Measurements from ENCODE around the gene IRF6.

IRF6 gene

GRCh38 chr1:209758400-209758799 is 47.5 kb downstream of the IRF6 start:
- DNase-seq (ENCODE audit: low read depth), result peak; percentile 66
- H3K4me3 ChIP-seq (ENCODE audit: low read depth, low read length), result peak overlapping the region; percentile 80
- TF ChIP-seq MYC (IDR thresholded peaks at IDR 0.05; ENCODE audit: low read depth, low read length), result no peak
- no peak for TF ChIP-seq POLR2A (IDR thresholded peaks at IDR 0.05; ENCODE audit: extremely low read depth, insufficient read length)
- TF ChIP-seq MAX (IDR thresholded peaks at IDR 0.05; ENCODE audit: low read depth, low read length), result no peak
- no peak for TF ChIP-seq CTCF (IDR thresholded peaks at IDR 0.05; ENCODE audit: low read depth, low read length)

- no peak for TF ChIP-seq MYC (IDR thresholded peaks at IDR 0.05; ENCODE audit: low read depth, low read length)
- peak overlapping the region; percentile 80 for H3K4me3 ChIP-seq (ENCODE audit: low read depth, low read length)
- peak; percentile 73 for DNase-seq (ENCODE audit: low read depth)
Measured at GRCh38 chr1:209756615-209757445, 49.1 kb downstream of the IRF6 start.

- TF ChIP-seq MAX (IDR thresholded peaks at IDR 0.05; ENCODE audit: low read depth, low read length) (peak; percentile 9; the same call in 1 of the 2 replicates), POLR2A (IDR thresholded peaks at IDR 0.05; ENCODE audit: extremely low read depth, insufficient read length) (peak; percentile 50), CTCF (IDR thresholded peaks at IDR 0.05; ENCODE audit: low read depth, low read length) (no peak), MYC (IDR thresholded peaks at IDR 0.05; ENCODE audit: low read depth, low read length) (peak; percentile 57; the same call in 1 of the 2 replicates)
- DNase-seq (ENCODE audit: low read depth), result peak; percentile 95
- peak within 1 kb of the TSS; percentile 80 for H3K4me3 ChIP-seq (ENCODE audit: low read depth, low read length)
Measured at GRCh38 chr1:209755926-209756614, 49.9 kb downstream of the IRF6 start, which contains the start of gene TRAF3IP3. TRAF3IP3 (plus strand) TSS chr1:209756053; CDS start chr1:209760040, 3,987 bp downstream.

GRCh38 chr1:209755256-209755655 is 50.7 kb downstream of the IRF6 start:
- no peak overlapping the region for H3K4me3 ChIP-seq (ENCODE audit: low read depth, low read length)
- DNase-seq (ENCODE audit: low read depth), result no peak
- no peak for TF ChIP-seq MYC (IDR thresholded peaks at IDR 0.05; ENCODE audit: low read depth, low read length)
- no peak for TF ChIP-seq POLR2A (IDR thresholded peaks at IDR 0.05; ENCODE audit: extremely low read depth, insufficient read length)
- TF ChIP-seq CTCF (IDR thresholded peaks at IDR 0.05; ENCODE audit: low read depth, low read length), result no peak
- no peak for TF ChIP-seq MAX (IDR thresholded peaks at IDR 0.05; ENCODE audit: low read depth, low read length)

- DNase-seq (ENCODE audit: low read depth), result no peak
- TF ChIP-seq MAX (IDR thresholded peaks at IDR 0.05; ENCODE audit: low read depth, low read length) (no peak), POLR2A (IDR thresholded peaks at IDR 0.05; ENCODE audit: extremely low read depth, insufficient read length) (no peak), MYC (IDR thresholded peaks at IDR 0.05; ENCODE audit: low read depth, low read length) (no peak), CTCF (IDR thresholded peaks at IDR 0.05; ENCODE audit: low read depth, low read length) (no peak)
- no peak overlapping the region for H3K4me3 ChIP-seq (ENCODE audit: low read depth, low read length)
Measured at GRCh38 chr1:209752890-209753289, 53.1 kb downstream of the IRF6 start.

- TF ChIP-seq MYC (IDR thresholded peaks at IDR 0.05; ENCODE audit: low read depth, low read length), result no peak
- no peak for TF ChIP-seq POLR2A (IDR thresholded peaks at IDR 0.05; ENCODE audit: extremely low read depth, insufficient read length)
- no peak for TF ChIP-seq MAX (IDR thresholded peaks at IDR 0.05; ENCODE audit: low read depth, low read length)
- no peak for TF ChIP-seq CTCF (IDR thresholded peaks at IDR 0.05; ENCODE audit: low read depth, low read length)
- H3K4me3 ChIP-seq (ENCODE audit: low read depth, low read length), result no peak overlapping the region
- DNase-seq (ENCODE audit: low read depth), result no peak
Measured at GRCh38 chr1:209751627-209752231, 54.2 kb downstream of the IRF6 start.

All from NB4 (cell line).